Trophoblast cell (in vitro differentiated cells and primary cell): ENCODE measurements around the gene AGBL4.

Experiments used
- DNase-seq, 2 donors: peaks; one replicate each; pipeline ENCODE4 v3.0.0-alpha.2; 2016
- H2AFZ ChIP-seq: 2 replicates; pipeline ENCODE4 v1.6.1; 2013; ENCODE audit warnings: low read length, moderate library complexity, mild to moderate bottlenecking; ENCODE audit not compliant: insufficient read depth, poor library complexity
- H2AK5ac ChIP-seq: 2 replicates; pipeline ENCODE4 v1.6.1; 2013; ENCODE audit warnings: mild to moderate bottlenecking, low read length
- H2BK120ac ChIP-seq: 2 replicates; pipeline ENCODE4 v1.6.1; 2013; ENCODE audit warnings: low read length, mild to moderate bottlenecking, moderate library complexity; ENCODE audit not compliant: insufficient read depth, poor library complexity
- H2BK12ac ChIP-seq: 2 replicates; pipeline ENCODE4 v1.6.1; 2013; ENCODE audit warnings: mild to moderate bottlenecking, low read length, moderate library complexity
- H2BK5ac ChIP-seq: 2 replicates; pipeline ENCODE4 v1.6.1; 2013; ENCODE audit warnings: low read length, low read depth, moderate library complexity, mild to moderate bottlenecking; ENCODE audit not compliant: poor library complexity
- H3K14ac ChIP-seq: 2 replicates; pipeline ENCODE4 v1.6.1; 2013; ENCODE audit warnings: mild to moderate bottlenecking, low read length
- H3K18ac ChIP-seq: 2 replicates; pipeline ENCODE4 v1.6.1; 2013; ENCODE audit warnings: mild to moderate bottlenecking, low read length
- H3K23ac ChIP-seq: 2 replicates; pipeline ENCODE4 v1.6.1; 2013; ENCODE audit warnings: low read length
- H3K27ac ChIP-seq: 2 replicates; pipeline ENCODE4 v1.5.1; 2013; ENCODE audit warnings: low read depth, mild to moderate bottlenecking, inconsistent platforms, low read length, moderate library complexity
- H3K27me3 ChIP-seq: 2 replicates; pipeline ENCODE4 v1.6.1; 2013; ENCODE audit warnings: inconsistent platforms, mild to moderate bottlenecking, low read length, moderate library complexity; ENCODE audit not compliant: insufficient read depth
- H3K36me3 ChIP-seq, 2 experiments: 1 replicate in 1 of 2; 2 replicates in 1 of 2; pipeline ENCODE4 v1.6.1; 2013; ENCODE audit warnings: low read length in 2 of 2, mild to moderate bottlenecking in 2 of 2, moderate library complexity in 1 of 2; ENCODE audit not compliant: insufficient read depth in 2 of 2, control insufficient read depth in 1 of 2
- H3K4ac ChIP-seq: 2 replicates; pipeline ENCODE4 v1.6.1; 2013; ENCODE audit warnings: low read depth, mild to moderate bottlenecking, low read length, moderate library complexity
- H3K4me1 ChIP-seq, 2 experiments: 1 replicate in 1 of 2; 2 replicates in 1 of 2; pipeline ENCODE4 v1.6.1; 2013; ENCODE audit warnings: low read length in 2 of 2, mild to moderate bottlenecking in 2 of 2, moderate library complexity in 1 of 2; ENCODE audit not compliant: insufficient read depth in 2 of 2, control insufficient read depth in 1 of 2
- H3K4me2 ChIP-seq: 2 replicates; pipeline ENCODE4 v1.6.1; 2013; ENCODE audit warnings: inconsistent platforms, mild to moderate bottlenecking, low read length, moderate library complexity
- H3K4me3 ChIP-seq: 2 replicates; pipeline ENCODE4 v1.5.1; 2013; ENCODE audit warnings: mild to moderate bottlenecking, low read depth, low read length, inconsistent platforms
- H3K79me1 ChIP-seq: one replicate; pipeline ENCODE4 v1.6.1; 2013; ENCODE audit warnings: low read length
- H3K79me2 ChIP-seq: 2 replicates; pipeline ENCODE4 v1.6.1; 2013; ENCODE audit warnings: low read length, mild to moderate bottlenecking; ENCODE audit not compliant: control insufficient read depth, insufficient read depth, poor library complexity
- H3K9ac ChIP-seq: 2 replicates; pipeline ENCODE4 v1.6.1; 2013; ENCODE audit warnings: mild to moderate bottlenecking, low read length
- H3K9me3 ChIP-seq: 2 replicates; pipeline ENCODE4 v1.6.1; 2013; ENCODE audit warnings: low read depth, mild to moderate bottlenecking, control low read depth, inconsistent platforms, low read length; ENCODE audit not compliant: insufficient read depth
- H4K12ac ChIP-seq: 2 replicates; pipeline ENCODE4 v1.6.1; 2013; ENCODE audit warnings: low read depth, mild to moderate bottlenecking, low read length, moderate library complexity
- H4K8ac ChIP-seq: 2 replicates; pipeline ENCODE4 v1.6.1; 2013; ENCODE audit warnings: low read depth, mild to moderate bottlenecking, low read length, moderate library complexity
- H4K91ac ChIP-seq: one replicate; pipeline ENCODE4 v1.6.1; 2013; ENCODE audit warnings: low read depth, mild to moderate bottlenecking, low read length, moderate library complexity
- WGBS: extraction: QIAGEN DNeasy Blood & Tissue Kit; methylation state at CpG from one replicate; pipeline ENCODE4 v1.1.7; 2013; ENCODE audit warnings: missing lambda C conversion rate; ENCODE audit not compliant: insufficient read length, insufficient coverage; ENCODE audit errors: extremely low coverage; 5-methylcytosine and 5-hydroxymethylcytosine counted together

AGBL4 gene

DNA sequence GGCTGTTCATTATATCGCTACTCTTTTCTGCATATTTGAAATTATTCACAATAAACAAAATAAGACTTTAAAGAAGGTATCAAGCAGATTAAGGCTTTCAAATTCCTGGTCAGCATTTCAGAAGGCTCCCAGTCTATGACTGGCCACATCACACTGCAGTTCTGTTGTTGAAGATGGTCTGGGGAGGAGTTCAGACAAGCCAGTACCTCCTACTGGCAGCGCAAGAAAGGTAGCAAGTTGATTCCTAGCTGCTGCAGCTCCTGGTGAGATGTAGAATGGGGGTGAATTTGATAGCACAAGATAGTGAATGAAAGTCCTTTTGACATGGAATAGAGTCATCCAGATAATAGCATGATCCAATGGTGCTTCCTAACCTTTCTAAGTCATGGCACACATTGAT lies 1158.8 kb downstream of the AGBL4 start:
- Histone ChIP-seq H2AFZ (no peak overlapping the region), H2BK12ac (no peak overlapping the region), H4K12ac (no peak overlapping the region), H2AK5ac (no peak overlapping the region), H3K9me3 (no peaks in the 10 kb centered on the region), H3K79me2 (no peaks in the 10 kb centered on the region), H2BK5ac (no peak overlapping the region), H3K23ac (no peak overlapping the region), H3K18ac (no peak overlapping the region), H3K9ac (no peak overlapping the region), H3K4me1 (no peaks in the 10 kb centered on the region), H2BK120ac (no peak overlapping the region), H3K4me3 (no peak overlapping the region), H4K8ac (no peak overlapping the region), H3K4me2 (no peak overlapping the region), H3K27me3 (no peaks in the 10 kb centered on the region), H3K4ac (no peak overlapping the region), H3K36me3 (no peaks in the 10 kb centered on the region), H3K79me1 (no peaks in the 10 kb centered on the region), H4K91ac (no peak overlapping the region), H3K14ac (no peak overlapping the region), H3K27ac (no peak overlapping the region)
- WGBS = no CpG with 5 or more reads among the region's 2 CpGs
- no peak for DNase-seq

DNA sequence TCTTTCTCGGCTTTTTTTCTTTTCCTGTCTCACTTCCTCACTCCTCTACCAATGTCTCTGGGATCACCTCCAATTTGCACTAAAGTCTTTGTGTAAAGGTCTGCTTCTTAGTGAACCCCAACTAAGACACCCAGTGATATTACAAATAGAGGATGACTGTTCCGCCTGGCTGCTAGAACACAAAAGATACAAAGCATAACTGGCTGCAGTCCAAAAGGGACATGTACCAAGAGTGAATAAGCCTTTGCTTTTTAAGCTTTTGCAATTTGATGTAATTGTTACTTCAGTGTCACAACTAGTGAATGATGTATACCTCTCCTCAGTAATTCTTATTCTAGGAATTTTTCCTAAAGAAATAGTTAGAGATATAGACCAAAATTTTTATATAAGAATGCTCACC lies 1164.3 kb downstream of the AGBL4 start:
- Histone ChIP-seq H3K36me3 (no peaks in the 10 kb centered on the region), H3K18ac (no peak overlapping the region), H2BK120ac (no peak overlapping the region), H3K79me2 (no peaks in the 10 kb centered on the region), H4K91ac (no peak overlapping the region), H3K79me1 (no peaks in the 10 kb centered on the region), H3K4me2 (no peak overlapping the region), H3K9ac (no peak overlapping the region), H2AFZ (no peak overlapping the region), H4K8ac (no peak overlapping the region), H2BK5ac (no peak overlapping the region), H4K12ac (no peak overlapping the region), H3K14ac (no peak overlapping the region), H3K4me1 (no peaks in the 10 kb centered on the region), H3K4me3 (no peak overlapping the region), H3K9me3 (no peaks in the 10 kb centered on the region), H3K4ac (no peak overlapping the region), H2BK12ac (no peak overlapping the region), H2AK5ac (no peak overlapping the region), H3K23ac (no peak overlapping the region), H3K27me3 (no peaks in the 10 kb centered on the region), H3K27ac (no peak overlapping the region)
- WGBS = no CpG with 5 or more reads among the region's 2 CpGs
- no peak for DNase-seq

DNA sequence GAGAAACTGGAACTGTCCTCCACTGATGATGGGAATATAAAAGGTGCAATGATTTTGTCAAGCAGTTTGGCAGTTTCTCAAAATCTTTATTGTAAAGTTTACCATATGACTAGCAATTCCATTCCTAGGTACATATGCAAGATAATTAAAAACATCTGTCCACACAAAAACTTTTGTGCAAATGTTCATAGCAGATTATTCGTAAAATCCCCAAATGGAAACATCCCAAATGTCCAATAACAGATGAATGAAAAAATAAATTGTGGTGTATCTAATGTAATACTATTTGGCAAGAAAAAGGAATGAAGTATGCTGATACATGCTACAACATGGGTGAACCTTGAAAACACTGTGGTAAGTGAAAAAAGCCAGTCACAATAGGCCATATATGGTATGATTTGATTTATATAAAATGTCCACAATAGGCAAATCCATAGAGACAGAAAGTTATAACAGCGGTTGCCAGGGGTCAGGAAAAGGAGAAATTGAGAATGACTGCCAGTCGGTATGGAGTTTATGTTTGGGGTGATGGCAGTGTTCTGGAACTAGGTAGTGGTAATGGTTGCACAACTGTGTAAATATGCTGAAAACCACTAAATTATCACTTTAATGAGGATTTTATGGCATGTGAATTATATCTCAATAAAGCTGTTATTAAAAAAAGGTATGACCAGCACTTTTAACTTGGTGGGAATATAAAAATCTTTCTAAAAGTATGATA lies 1165.4 kb downstream of the AGBL4 start:
- Histone ChIP-seq H3K27ac (no peak overlapping the region), H3K27me3 (no peaks in the 10 kb centered on the region), H3K9me3 (no peaks in the 10 kb centered on the region), H2BK12ac (no peak overlapping the region), H3K4ac (no peak overlapping the region), H3K23ac (no peak overlapping the region), H3K4me2 (no peak overlapping the region), H3K18ac (no peak overlapping the region), H2AK5ac (no peak overlapping the region), H4K8ac (no peak overlapping the region), H3K4me1 (no peaks in the 10 kb centered on the region), H3K79me2 (no peaks in the 10 kb centered on the region), H2BK120ac (no peak overlapping the region), H3K9ac (no peak overlapping the region), H2BK5ac (no peak overlapping the region), H3K36me3 (no peaks in the 10 kb centered on the region), H3K79me1 (no peaks in the 10 kb centered on the region), H3K4me3 (no peak overlapping the region), H2AFZ (no peak overlapping the region), H4K91ac (no peak overlapping the region), H4K12ac (no peak overlapping the region), H3K14ac (no peak overlapping the region)
- WGBS = no CpG with 5 or more reads among the region's 3 CpGs
- no peak for DNase-seq

DNA sequence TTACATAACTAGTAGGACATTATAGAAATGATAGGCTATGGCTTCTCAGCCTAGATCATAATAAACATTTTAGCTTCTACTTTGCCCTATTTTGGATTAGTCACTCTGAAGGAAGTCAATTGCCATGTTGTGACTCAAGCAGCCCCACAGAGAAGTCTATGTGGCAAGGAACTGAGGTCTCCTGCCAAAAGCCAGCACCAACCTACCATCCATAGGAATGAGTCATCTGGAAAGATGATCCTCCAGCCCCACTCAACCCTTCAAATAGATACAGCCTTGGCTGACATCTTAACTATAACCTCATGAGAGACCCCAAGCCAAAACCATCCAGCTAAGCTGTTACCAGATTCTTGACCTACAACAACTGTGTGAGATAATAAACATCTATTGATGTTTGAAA lies 1170.7 kb downstream of the AGBL4 start:
- no peaks in the 10 kb centered on the region for H3K27me3 ChIP-seq
- no peak overlapping the region for H2AFZ ChIP-seq
- H3K4me1 ChIP-seq = no peaks in the 10 kb centered on the region
- no peak overlapping the region for H2AK5ac ChIP-seq
- DNase-seq = peak; percentile 1 to 3
- H3K36me3 ChIP-seq = no peaks in the 10 kb centered on the region
- no peak overlapping the region for H2BK5ac ChIP-seq
- no peak overlapping the region for H4K8ac ChIP-seq
- no peak overlapping the region for H4K12ac ChIP-seq
- no peak overlapping the region for H3K4ac ChIP-seq
- H3K4me2 ChIP-seq = no peak overlapping the region
- H3K9ac ChIP-seq = no peak overlapping the region
- no peaks in the 10 kb centered on the region for H3K79me1 ChIP-seq
- no peak overlapping the region for H2BK120ac ChIP-seq
- H3K79me2 ChIP-seq = no peaks in the 10 kb centered on the region
- no peak overlapping the region for H3K23ac ChIP-seq
- H2BK12ac ChIP-seq = no peak overlapping the region
- no peak overlapping the region for H3K4me3 ChIP-seq
- no peaks in the 10 kb centered on the region for H3K9me3 ChIP-seq
- H3K27ac ChIP-seq = no peak overlapping the region
- no peak overlapping the region for H4K91ac ChIP-seq
- no peak overlapping the region for H3K18ac ChIP-seq
- no peak overlapping the region for H3K14ac ChIP-seq
